B cell (primary cell): ENCODE results near the gene ARPIN.

Experiments used
- CTCF ChIP-seq: fragments of 200-600 bp; IDR thresholded peaks from one replicate; pipeline ENCODE4 v1.8.0; 2022; ENCODE audit warnings: antibody characterized with exemption, mild to moderate bottlenecking
- EZH2 ChIP-seq: IDR thresholded peaks from 2 replicates; pipeline ENCODE4 v1.6.1; 2012; ENCODE audit warnings: borderline replicate concordance, low read depth, mild to moderate bottlenecking, moderate library complexity, low read length; ENCODE audit not compliant: insufficient read depth, poor library complexity, severe bottlenecking

- TF ChIP-seq EZH2 (no peak), CTCF (no peak)
Observed at GRCh38 chr15:89877083-89877425, 35.7 kb downstream of the ARPIN start.
